A673 (cell line): ENCODE data around the gene ZDHHC13. TPM values are rescaled to one million over a fixed set of nuclear protein-coding genes. Genes with fewer than 3 reads are reported as not detected.

Experiments
- BruUV-seq: library from RNA; stranded (reverse); fragments of 400-500 nt; replicated peaks from 2 replicates; lab custom pipeline; 2021; lab: Mats Ljungman, UMichigan
- CTCF ChIA-PET: fragments of 300-600 bp; sonication (Branson Sonifier 250); formaldehyde crosslinking; loops from one replicate; lab custom pipeline; 2022; ENCODE audit warnings: antibody characterized with exemption; lab: Charles Lee
- POLR2A ChIA-PET: fragments of 300-600 bp; sonication (Branson Sonifier 250); formaldehyde crosslinking; loops from one replicate; lab custom pipeline; 2022; ENCODE audit warnings: antibody characterized with exemption; ENCODE audit not compliant: low non-redundant PET; lab: Charles Lee
- DNase-seq: peaks from one replicate; pipeline ENCODE4 v3.0.0-alpha.2; 2015; ENCODE audit warnings: low spot score
- H3K27ac ChIP-seq: fragments of 200-600 bp; sonication (generic); 2 replicates; pipeline ENCODE4 v1.5.1; 2016; ENCODE audit warnings: mixed run types, low read depth, mild to moderate bottlenecking, mixed read lengths, antibody characterized with exemption, low read length; ENCODE audit not compliant: poor library complexity, severe bottlenecking
- H3K27me3 ChIP-seq: fragments of 200-600 bp; sonication (generic); replicated peaks from 2 replicates; pipeline ENCODE4 v1.6.1; 2017; ENCODE audit warnings: mixed run types, low read depth, mild to moderate bottlenecking, mixed read lengths, antibody characterized with exemption, low read length; ENCODE audit not compliant: insufficient read depth, poor library complexity
- H3K36me3 ChIP-seq: fragments of 200-600 bp; sonication (generic); 2 replicates; pipeline ENCODE4 v1.6.1; 2016; ENCODE audit warnings: mixed run types, mild to moderate bottlenecking, mixed read lengths, antibody characterized with exemption, low read length; ENCODE audit not compliant: insufficient read depth, poor library complexity, severe bottlenecking
- H3K4me1 ChIP-seq: fragments of 200-600 bp; sonication (generic); 2 replicates; pipeline ENCODE4 v1.6.1; 2017; ENCODE audit warnings: mixed run types, mild to moderate bottlenecking, mixed read lengths, antibody characterized with exemption, low read length; ENCODE audit not compliant: insufficient read depth, poor library complexity, severe bottlenecking
- H3K4me3 ChIP-seq: fragments of 200-600 bp; sonication (generic); 2 replicates; pipeline ENCODE4 v1.5.1; 2016; ENCODE audit warnings: low read depth, mixed run types, mild to moderate bottlenecking, mixed read lengths, low read length; ENCODE audit not compliant: poor library complexity, severe bottlenecking
- H3K9me3 ChIP-seq: fragments of 200-600 bp; sonication (generic); 2 replicates; pipeline ENCODE4 v1.6.1; 2016; ENCODE audit warnings: mixed run types, low read depth, mild to moderate bottlenecking, mixed read lengths, antibody characterized with exemption, low read length; ENCODE audit not compliant: poor library complexity, severe bottlenecking
- EZH2 ChIP-seq: fragments of 200-600 bp; sonication (generic); IDR thresholded peaks from 2 replicates; pipeline ENCODE4 v1.6.1; 2017; ENCODE audit warnings: borderline replicate concordance, low read depth, mild to moderate bottlenecking, mixed read lengths, antibody characterized with exemption, low read length; ENCODE audit not compliant: poor library complexity, severe bottlenecking
- intact Hi-C: fragments of 100-400 bp; cut with micrococcal nuclease; formaldehyde crosslinking; loops from one replicate; pipeline ENCODE4 v1.10.0; 2022; ENCODE audit not compliant: unreplicated experiment
- total RNA-seq: library from RNA; stranded (reverse); gene quantifications from 2 replicates; pipeline ENCODE4 v1.2.3, GENCODE V29; 2021
- TF ChIP-seq, protein P1 (sequence below): fragments of 300-800, 200-600 bp; sonication (generic); conservative IDR thresholded peaks from 2 replicates; pipeline ENCODE4 v1.5.1; 2017; ENCODE audit warnings: low read depth, mild to moderate bottlenecking, antibody characterized with exemption, low read length, moderate library complexity, mixed read lengths

The ZDHHC13 gene
- total RNA-seq, 1 experiment from 2014 or later, result 10.3 TPM

GRCh38 chr11:19073454-19074415, 43.2 kb upstream of the ZDHHC13 start:
- Histone ChIP-seq H3K36me3 (no peaks in the 10 kb centered on the region), H3K4me1 (no peaks in the 10 kb centered on the region), H3K4me3 (no peak overlapping the region), H3K27ac (no peak overlapping the region), H3K9me3 (no peaks in the 10 kb centered on the region), H3K27me3 (no peaks in the 10 kb centered on the region)
- no TSS peak for BruUV-seq
- POLR2A ChIA-PET, result no interaction called here
- no peak for DNase-seq
- CTCF ChIA-PET, result no interaction called here
- intact Hi-C loops, result loop anchor here (5.0 kb wide), 1 partner anchor 239 kb away; no protein-coding TSS in a partner anchor
- TF ChIP-seq, protein P1, sequence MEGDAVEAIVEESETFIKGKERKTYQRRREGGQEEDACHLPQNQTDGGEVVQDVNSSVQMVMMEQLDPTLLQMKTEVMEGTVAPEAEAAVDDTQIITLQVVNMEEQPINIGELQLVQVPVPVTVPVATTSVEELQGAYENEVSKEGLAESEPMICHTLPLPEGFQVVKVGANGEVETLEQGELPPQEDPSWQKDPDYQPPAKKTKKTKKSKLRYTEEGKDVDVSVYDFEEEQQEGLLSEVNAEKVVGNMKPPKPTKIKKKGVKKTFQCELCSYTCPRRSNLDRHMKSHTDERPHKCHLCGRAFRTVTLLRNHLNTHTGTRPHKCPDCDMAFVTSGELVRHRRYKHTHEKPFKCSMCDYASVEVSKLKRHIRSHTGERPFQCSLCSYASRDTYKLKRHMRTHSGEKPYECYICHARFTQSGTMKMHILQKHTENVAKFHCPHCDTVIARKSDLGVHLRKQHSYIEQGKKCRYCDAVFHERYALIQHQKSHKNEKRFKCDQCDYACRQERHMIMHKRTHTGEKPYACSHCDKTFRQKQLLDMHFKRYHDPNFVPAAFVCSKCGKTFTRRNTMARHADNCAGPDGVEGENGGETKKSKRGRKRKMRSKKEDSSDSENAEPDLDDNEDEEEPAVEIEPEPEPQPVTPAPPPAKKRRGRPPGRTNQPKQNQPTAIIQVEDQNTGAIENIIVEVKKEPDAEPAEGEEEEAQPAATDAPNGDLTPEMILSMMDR, result no peak
- no peak for TF ChIP-seq EZH2

GRCh38 chr11:19075636-19076035, 41.3 kb upstream of the ZDHHC13 start:
- Histone ChIP-seq H3K27ac (no peak overlapping the region), H3K4me3 (no peak overlapping the region), H3K9me3 (no peaks in the 10 kb centered on the region), H3K27me3 (no peaks in the 10 kb centered on the region), H3K4me1 (no peaks in the 10 kb centered on the region), H3K36me3 (no peaks in the 10 kb centered on the region)
- no peak for TF ChIP-seq EZH2
- TF ChIP-seq, protein P1, result no peak
- DNase-seq, result no peak
- CTCF ChIA-PET, result no interaction called here
- intact Hi-C loops, result loop anchor here (5.0 kb wide), 1 partner anchor 182 kb away; no protein-coding TSS in a partner anchor
- POLR2A ChIA-PET, result no interaction called here
- BruUV-seq, result no TSS peak

DNA sequence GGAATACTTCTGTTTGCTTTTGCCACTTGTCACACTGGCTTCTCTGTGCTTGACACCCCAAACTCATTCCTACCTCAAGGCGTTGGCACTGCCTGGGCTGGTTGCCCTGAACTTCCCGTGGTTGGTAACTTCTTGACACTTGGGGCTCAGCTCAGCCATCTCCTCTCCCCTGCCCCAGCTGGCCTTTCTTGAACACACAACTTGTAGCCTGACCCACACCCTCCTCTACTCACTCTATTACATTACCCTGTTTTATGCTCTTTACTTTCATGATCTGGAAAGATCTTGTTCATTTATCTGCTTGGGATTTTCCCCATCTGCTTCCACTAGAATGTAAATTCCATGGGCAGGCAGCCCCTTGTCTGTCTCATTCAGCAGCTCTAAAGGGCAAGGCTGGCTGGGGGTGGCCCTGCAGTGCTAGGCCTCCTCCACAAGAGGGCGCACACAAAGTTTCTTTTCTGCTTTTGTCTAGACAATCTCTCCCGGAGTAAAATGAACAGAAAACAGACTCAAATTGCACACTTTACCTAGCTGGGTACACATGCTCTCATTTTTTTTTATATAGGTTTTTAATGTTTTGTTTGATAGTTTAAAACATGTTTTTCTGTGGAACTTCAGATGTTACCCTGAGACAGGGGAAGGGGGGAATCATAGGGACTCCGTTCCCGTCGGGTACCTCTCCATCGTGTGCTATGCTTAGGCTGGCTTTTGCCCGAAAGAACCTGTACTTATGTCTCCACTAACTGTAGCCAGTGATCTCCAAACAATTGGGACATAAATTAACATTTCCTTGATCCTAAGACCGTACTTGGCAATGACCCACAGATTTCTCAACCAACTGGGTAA, 40.0 kb upstream of the ZDHHC13 start:
- TF ChIP-seq EZH2, result no peak
- TF ChIP-seq, protein P1, result peak; percentile 92
- ChIA-PET CTCF (interaction anchor here (0.5 to 1.1 kb wide), 3 partner anchors 143 to 480 kb away, joined by 4 to 7 read pairs (median 5); no protein-coding TSS in a partner anchor), POLR2A (no interaction called here)
- Histone ChIP-seq H3K27ac (no peak overlapping the region), H3K4me1 (no peaks in the 10 kb centered on the region), H3K4me3 (no peak overlapping the region), H3K36me3 (no peaks in the 10 kb centered on the region), H3K9me3 (no peaks in the 10 kb centered on the region), H3K27me3 (no peaks in the 10 kb centered on the region)
- intact Hi-C loops, result loop anchor here (5.0 kb wide), 1 partner anchor 180 kb away; no protein-coding TSS in a partner anchor
- no TSS peak for BruUV-seq
- peak; percentile 47 for DNase-seq
